Loucy (cell line): ENCODE measurements around the gene NEK4.

Experiments used
- EZH2phosphoT487 ChIP-seq: fragments of 200-600 bp; IDR thresholded peaks from 2 replicates; pipeline ENCODE4 v1.6.1; 2018; ENCODE audit warnings: antibody characterized with exemption, mild to moderate bottlenecking, moderate library complexity, borderline replicate concordance
- TF ChIP-seq, protein P1 (sequence below): fragments of 200-600 bp; sonication (generic); conservative IDR thresholded peaks from 2 replicates; pipeline ENCODE4 v1.5.1; 2014; ENCODE audit warnings: mild to moderate bottlenecking, antibody characterized with exemption, low read length

- TF ChIP-seq, protein P1, sequence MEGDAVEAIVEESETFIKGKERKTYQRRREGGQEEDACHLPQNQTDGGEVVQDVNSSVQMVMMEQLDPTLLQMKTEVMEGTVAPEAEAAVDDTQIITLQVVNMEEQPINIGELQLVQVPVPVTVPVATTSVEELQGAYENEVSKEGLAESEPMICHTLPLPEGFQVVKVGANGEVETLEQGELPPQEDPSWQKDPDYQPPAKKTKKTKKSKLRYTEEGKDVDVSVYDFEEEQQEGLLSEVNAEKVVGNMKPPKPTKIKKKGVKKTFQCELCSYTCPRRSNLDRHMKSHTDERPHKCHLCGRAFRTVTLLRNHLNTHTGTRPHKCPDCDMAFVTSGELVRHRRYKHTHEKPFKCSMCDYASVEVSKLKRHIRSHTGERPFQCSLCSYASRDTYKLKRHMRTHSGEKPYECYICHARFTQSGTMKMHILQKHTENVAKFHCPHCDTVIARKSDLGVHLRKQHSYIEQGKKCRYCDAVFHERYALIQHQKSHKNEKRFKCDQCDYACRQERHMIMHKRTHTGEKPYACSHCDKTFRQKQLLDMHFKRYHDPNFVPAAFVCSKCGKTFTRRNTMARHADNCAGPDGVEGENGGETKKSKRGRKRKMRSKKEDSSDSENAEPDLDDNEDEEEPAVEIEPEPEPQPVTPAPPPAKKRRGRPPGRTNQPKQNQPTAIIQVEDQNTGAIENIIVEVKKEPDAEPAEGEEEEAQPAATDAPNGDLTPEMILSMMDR, result no peak
- no peak for TF ChIP-seq EZH2phosphoT487
These were observed 80.2 kb downstream of the NEK4 start for GRCh38 chr3:52690560-52690959.
